Stimulated activated CD8-positive, alpha-beta memory T cell treated with anti-CD3 and anti-CD28 coated beads, Interleukin-12 subunit alpha, Interleukin-12 subunit beta, amount 100 ng/mL, for 4 hours (primary cell): ENCODE results near the gene CORO2B.
"Not testable (repeated sequence)": the region's sequence is repeated elsewhere in the genome, so short reads cannot be mapped to it uniquely, and the experiment has no call there.

ENCODE experiments used
- DNase-seq: peaks from one replicate; pipeline ENCODE4 v3.0.0-alpha.2; 2020; ENCODE audit warnings: low read depth

CORO2B gene

GRCh38 chr15:68726246-68726645, 147.5 kb downstream of the CORO2B start:
- no peak for DNase-seq

- DNase-seq: no peak
Observed at GRCh38 chr15:68729789-68730411, 151.1 kb downstream of the CORO2B start.

DNA sequence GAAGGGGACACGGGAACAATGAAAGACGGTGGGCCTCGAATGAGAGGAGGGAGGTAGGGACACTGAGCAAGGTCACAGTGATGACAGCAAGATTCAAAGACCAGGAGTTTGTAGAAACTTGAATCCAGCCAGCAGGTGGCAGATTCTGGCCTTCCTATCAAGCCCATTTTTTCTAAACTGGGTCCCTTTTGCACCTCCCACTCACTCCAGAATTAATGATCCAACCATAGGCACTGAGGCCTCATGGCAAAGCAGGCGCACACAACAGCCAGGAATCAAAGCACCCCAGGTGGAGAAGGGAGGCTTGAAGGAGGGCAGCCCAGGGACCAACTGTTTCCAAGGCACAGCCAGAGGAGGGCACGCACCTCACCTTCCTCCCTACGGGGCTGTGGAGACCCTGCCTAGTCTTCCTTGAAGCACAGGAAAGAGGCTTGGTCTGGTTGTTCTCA, 151.7 kb downstream of the CORO2B start:
- DNase-seq: no peak

GRCh38 chr15:68730976-68731897, 152.4 kb downstream of the CORO2B start:
- no peak for DNase-seq

- no peak for DNase-seq
Observed at GRCh38 chr15:68732451-68732850, 153.7 kb downstream of the CORO2B start.

- no peak for DNase-seq
Observed at GRCh38 chr15:68733666-68734065, 154.9 kb downstream of the CORO2B start.

- no peak for DNase-seq
Observed at GRCh38 chr15:68734352-68734751, 155.6 kb downstream of the CORO2B start.

DNA sequence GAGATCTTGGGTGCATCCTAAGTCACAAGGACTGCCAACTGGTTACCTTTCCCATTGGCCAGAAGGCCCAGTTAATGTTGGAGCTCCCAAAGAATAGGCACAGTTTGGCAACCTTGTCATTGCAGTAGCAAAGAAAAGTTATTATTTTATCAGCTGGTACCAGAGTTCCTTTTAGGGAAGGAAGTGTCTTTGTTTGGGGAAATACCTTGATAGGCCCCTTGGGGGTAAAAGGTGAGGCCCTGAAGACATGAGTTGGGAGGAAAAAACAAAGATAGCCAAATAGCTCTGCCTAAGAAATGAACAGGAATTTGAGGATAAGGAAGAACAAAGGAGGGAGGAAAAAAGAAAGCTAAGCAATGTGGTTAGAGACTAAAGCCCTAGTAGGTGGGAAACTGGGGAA, 156.1 kb downstream of the CORO2B start:
- no peak for DNase-seq

- DNase-seq: no peak
Observed at GRCh38 chr15:68735610-68736009, 156.8 kb downstream of the CORO2B start.

GRCh38 chr15:68739390-68740080, 160.7 kb downstream of the CORO2B start:
- DNase-seq: no peak

DNA sequence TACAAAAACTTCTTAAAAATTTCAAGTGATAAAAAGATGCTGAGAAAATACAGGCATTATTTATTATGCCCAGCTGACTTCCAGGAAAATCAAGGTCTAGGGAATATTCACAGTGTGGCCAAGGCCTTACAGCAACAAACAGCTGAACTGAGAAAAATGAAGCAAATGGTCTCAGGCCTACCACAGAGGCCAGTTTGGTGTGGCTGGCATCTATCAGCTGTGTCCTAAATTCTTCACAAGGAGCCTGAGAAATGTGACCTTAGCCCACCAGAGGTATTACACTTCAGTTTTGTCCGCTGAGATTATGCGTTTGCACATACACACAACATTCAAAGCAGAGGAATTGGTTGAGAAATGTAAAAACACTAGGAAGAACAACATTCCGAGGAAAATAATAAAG, 164.5 kb downstream of the CORO2B start:
- DNase-seq: no peak

DNA sequence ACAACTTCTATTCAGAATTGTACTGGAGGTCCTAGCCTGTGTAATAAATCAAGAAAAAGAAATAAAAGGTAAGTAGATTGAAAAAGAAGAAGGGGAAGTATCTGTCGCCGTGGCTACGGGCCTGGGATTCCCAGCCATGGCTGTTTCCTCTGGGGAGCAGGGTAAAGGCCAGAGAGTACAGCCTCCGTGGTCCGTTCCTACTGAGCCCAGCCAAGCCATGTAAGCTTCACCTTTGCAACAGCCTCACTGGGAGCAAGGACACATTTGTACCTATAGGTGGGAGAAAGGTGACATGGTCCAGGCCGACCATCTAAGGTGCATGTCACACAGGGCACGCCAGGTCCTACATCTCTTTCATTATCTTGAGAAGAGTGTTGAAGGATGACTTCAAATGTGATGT, 170.6 kb downstream of the CORO2B start:
- no peak for DNase-seq

DNA sequence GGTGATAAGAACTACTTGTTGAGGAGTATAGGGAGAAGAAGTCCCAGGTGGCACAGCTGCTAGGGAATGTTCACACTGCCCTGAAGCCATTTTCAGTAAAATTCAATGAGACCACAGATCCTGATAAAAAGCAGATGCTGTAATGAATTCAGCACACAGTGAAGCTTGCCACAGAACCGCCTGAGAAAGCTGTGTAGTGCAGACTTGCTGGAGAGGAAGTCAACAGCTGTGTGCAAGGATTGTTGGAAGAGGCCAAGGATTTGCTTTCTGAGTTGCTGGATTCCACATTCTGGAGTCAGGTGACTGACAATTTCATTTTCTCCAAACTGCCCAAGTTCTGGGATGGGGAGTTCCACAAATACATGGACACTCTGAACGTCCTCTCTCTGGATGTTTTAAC, 171.0 kb downstream of the CORO2B start:
- DNase-seq: no peak

DNA sequence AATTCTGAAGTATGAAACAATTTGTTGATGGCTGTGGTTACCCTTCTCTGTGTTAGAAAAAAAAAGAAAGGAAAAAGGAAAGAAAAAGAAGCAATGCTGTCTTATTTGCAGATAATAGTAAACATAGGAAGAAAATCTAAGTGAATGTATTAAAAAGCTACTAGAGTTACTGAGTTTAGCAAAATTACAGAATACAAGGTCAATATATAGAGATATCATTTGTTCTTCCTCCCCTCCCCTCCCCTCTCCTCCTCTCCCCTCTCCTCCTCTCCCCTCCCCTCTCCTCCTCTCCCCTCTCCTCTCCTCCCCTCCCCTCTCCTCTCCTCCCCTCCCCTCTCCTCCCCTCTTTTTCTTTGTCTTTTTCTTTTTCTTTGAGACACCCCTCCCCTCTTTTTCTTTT, 172.8 kb downstream of the CORO2B start:
- no peak for DNase-seq

GRCh38 chr15:68755731-68756130, 176.9 kb downstream of the CORO2B start:
- no peak for DNase-seq

GRCh38 chr15:68759982-68760579, 181.3 kb downstream of the CORO2B start:
- not testable (repeated sequence) for DNase-seq

GRCh38 chr15:68763063-68763462, 184.3 kb downstream of the CORO2B start:
- DNase-seq: no peak

DNA sequence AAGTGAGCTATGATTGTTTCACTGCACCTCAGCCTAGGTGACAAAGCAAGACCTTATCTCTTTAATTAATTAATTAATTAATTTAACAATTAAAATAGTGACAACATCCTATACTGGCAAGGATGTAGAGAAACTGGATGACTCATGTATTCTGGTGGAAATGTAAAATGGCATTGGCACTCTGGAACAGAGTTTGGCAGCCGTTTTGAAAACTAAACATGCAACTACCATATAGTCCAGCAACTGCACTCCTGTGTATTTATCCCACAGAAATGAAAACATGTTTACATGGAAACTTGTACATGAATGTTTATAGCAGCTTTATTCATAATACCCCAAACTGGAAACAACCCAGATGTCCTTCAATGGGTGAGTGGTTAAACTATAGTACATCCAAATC, 185.3 kb downstream of the CORO2B start:
- no peak for DNase-seq

DNA sequence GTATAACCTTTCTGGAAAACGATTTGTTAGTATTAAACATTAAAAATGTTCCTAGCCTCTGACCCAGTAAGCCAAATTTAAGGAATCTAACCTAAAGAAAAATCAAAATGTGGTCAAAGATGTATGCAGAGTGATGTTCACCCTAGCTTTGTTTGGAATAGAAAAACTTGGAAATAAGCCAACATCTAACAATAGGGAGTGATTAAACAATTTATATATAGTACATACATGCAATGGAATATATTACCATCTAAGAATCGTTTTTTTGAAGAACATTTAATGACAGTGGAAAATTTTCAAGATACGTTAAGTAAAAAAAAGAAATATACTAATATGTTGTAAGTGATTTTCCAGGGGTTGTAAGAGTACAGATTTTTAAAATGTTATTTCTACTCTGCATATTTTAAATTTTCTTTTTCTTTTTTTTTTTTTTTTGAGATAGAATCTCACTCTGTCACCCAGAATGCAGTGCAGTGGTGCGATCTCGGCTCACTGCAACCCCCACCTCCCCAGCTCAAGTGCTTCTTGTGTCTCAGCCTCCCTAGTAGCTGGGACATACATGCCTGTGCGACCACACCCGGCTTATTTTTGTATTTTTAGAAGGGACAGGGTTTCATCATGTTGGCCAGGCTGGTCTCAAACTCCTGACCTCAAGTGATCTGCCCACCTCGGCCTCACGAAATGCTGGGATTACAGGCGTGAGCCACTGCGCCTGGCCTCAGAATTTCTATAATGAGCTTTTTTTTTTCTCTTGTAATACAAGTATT, 187.0 kb downstream of the CORO2B start:
- DNase-seq: no peak

- no peak for DNase-seq
Observed at GRCh38 chr15:68767833-68768232, 189.0 kb downstream of the CORO2B start.

DNA sequence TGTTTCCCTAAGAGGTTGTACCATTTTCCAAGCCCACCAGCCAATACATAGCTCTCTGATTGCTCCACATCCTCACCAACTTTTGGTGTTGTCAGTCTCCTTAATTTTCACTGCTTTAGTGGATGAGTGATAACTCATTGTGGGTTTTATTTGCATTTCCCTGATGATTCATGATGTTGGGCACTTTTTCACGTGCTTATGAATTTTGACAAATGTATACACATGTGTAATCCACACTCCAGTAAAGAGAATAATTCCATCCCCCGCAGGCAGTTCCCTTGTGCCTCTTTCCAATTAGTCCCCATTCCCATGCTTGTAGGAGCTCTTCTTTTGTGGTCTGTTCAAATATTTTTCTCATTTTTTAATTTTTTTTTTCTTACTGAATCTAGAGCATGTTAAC, 189.5 kb downstream of the CORO2B start:
- no peak for DNase-seq

DNA sequence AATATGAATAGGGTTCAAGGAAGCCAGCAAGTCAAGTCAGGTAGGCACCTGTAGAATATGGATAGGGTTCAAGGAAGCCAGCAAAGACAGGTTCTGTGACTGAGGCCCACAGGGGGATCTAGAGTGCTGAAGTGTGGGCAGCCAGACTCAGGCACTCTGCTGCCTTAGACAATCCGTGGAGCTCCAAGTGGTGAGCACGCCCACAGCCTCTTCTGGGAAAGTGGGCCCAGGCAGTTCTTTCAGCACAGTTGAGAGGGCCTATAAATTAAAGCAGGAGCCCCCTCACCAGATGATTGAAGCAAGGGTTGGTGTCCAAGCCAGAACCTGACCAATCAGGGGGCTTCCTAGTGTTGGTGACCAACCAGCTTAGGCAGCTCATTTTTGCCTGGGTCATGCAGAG, 190.9 kb downstream of the CORO2B start:
- DNase-seq: no peak
